ENCODE data around the gene NDUFAF5. TPM values are rescaled to one million over a fixed set of nuclear protein-coding genes. Genes with fewer than 3 reads are reported as not detected.

NDUFAF5 gene
- total RNA-seq, 1 donor = 16.0 TPM

DNA sequence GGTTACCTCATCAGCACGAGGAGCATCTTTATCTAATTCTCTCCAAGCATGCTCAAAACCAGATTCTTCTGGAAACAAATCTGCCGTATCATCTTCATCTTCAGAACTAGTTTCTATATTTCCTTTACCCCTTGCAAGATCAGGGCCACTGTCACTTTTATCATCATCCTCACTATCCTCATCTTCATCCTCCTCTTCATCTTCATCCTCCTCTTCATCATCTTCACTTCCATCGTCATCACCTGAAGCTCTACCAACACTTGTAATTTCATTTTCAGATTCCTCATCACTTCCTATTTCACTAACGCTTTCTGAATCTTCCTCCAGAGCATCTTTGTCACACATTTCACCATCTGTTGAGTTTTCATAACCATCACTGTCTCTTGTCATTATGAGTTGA is 9.0 kb upstream of the NDUFAF5 start:
- H3K4me3 ChIP-seq (ENCODE audit: low read depth, low read length) = no peak overlapping the region
- DNase-seq (ENCODE audit: low read depth) = no peak
- TF ChIP-seq CTCF (IDR thresholded peaks at IDR 0.05; ENCODE audit: insufficient read depth, low read depth, low read length) = no peak

GRCh38 chr20:13777171-13777601 is 7.6 kb upstream of the NDUFAF5 start:
- TF ChIP-seq CTCF (IDR thresholded peaks at IDR 0.05; ENCODE audit: insufficient read depth, low read depth, low read length) = no peak

GRCh38 chr20:13778827-13779226 is 6.0 kb upstream of the NDUFAF5 start:
- H3K4me3 ChIP-seq (ENCODE audit: low read depth, low read length) = no peak overlapping the region
- DNase-seq (ENCODE audit: low read depth) = no peak
- TF ChIP-seq CTCF (IDR thresholded peaks at IDR 0.05; ENCODE audit: insufficient read depth, low read depth, low read length) = no peak

More at GRCh38 chr20:13777171-13777601, 7.6 kb upstream of the NDUFAF5 start:
- H3K4me3 ChIP-seq (ENCODE audit: low read depth, low read length) = no peak overlapping the region
- DNase-seq (ENCODE audit: low read depth) = peak; percentile 34

DNA sequence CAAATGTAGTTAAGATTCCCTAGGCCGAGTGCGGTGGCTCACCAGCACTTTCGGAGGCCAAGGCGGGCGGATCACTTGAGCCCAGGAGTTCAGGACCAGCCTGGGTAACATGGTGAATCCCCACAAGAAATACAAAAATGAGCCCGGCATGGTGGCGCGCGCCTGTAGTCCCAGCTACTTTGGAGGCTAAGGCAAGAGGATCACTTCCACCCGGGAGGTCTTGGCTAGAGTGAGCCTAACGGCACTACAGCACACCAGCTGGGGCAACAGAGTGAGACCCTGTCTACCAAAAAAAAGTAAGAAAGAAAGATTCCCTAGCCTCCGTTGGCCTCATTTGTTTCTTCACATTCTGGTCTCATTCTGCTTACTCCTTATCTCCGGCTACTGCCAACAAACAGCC is 1.3 kb upstream of the NDUFAF5 start:
- H3K4me3 ChIP-seq (ENCODE audit: low read depth, low read length) = peak overlapping the region; percentile 98
- TF ChIP-seq CTCF (IDR thresholded peaks at IDR 0.05; ENCODE audit: insufficient read depth, low read depth, low read length) = no peak
- DNase-seq (ENCODE audit: low read depth) = no peak

- DNase-seq (ENCODE audit: low read depth) = no peak
- no peak for TF ChIP-seq CTCF (IDR thresholded peaks at IDR 0.05; ENCODE audit: insufficient read depth, low read depth, low read length)
- H3K4me3 ChIP-seq (ENCODE audit: low read depth, low read length) = peak overlapping the region; percentile 98
Measured at GRCh38 chr20:13784271-13784892, 446 bp upstream of the NDUFAF5 start.

- no peak for DNase-seq (ENCODE audit: low read depth)
- H3K4me3 ChIP-seq (ENCODE audit: low read depth, low read length) = peak overlapping the region; percentile 98
- TF ChIP-seq CTCF (IDR thresholded peaks at IDR 0.05; ENCODE audit: insufficient read depth, low read depth, low read length) = no peak
Measured at GRCh38 chr20:13786143-13786828, 1.5 kb downstream of the NDUFAF5 start.

All from fibroblast of villous mesenchyme (primary cell).